Ovary (tissue), 9 donors: ENCODE data around the gene PALLD. TPM values are rescaled to one million over a fixed set of nuclear protein-coding genes. Genes with fewer than 3 reads are reported as not detected.

Source experiments
- DNase-seq, 5 donors: peaks; one replicate each; pipeline ENCODE4 v3.0.0-alpha.2; 2019 to 2020
- H3K27ac ChIP-seq, 2 donors: fragments of 200-600 bp; one replicate each; pipeline versions ENCODE4 v1.5.1 to v1.8.0; 2019 to 2022
- H3K27me3 ChIP-seq: fragments of 200-600 bp; one replicate; pipeline ENCODE4 v1.8.0; 2022
- H3K36me3 ChIP-seq: fragments of 200-600 bp; sonication (generic); one replicate; pipeline ENCODE4 v1.5.1; 2019
- H3K4me1 ChIP-seq: one replicate; pipeline ENCODE4 v1.8.1; 2013; ENCODE audit warnings: mild to moderate bottlenecking, moderate library complexity; ENCODE audit not compliant: insufficient read depth
- H3K4me3 ChIP-seq: fragments of 200-600 bp; sonication (generic); one replicate; pipeline ENCODE4 v1.5.1; 2017
- H3K9me3 ChIP-seq, 2 donors: fragments of 200-600 bp in 1 of 2; sonication (generic) in 1 of 2; one replicate each; pipeline versions ENCODE4 v1.5.1 to v1.8.1; 2013 to 2019; ENCODE audit warnings: mild to moderate bottlenecking in 1 of 2, moderate library complexity in 1 of 2
- CTCF ChIP-seq, 3 donors: fragments of 450-650 bp in 2 of 3; fragments of 200-600 bp in 1 of 3; IDR thresholded peaks; one replicate each; pipeline versions ENCODE4 v1.5.1 to v1.8.0; 2016 to 2022; ENCODE audit warnings: antibody characterized with exemption in 3 of 3, mild to moderate bottlenecking in 1 of 3
- EP300 ChIP-seq: sonication (generic); formaldehyde crosslinking; IDR thresholded peaks from one replicate; pipeline ENCODE4 v1.6.1; 2017; ENCODE audit warnings: antibody characterized with exemption
- POLR2A ChIP-seq: fragments of 450-650 bp; IDR thresholded peaks from one replicate; pipeline ENCODE4 v1.6.1; 2017; ENCODE audit warnings: antibody characterized with exemption, mild to moderate bottlenecking, moderate library complexity
- WGBS, 3 donors: extraction: QIAGEN DNeasy Blood & Tissue Kit in 1 of 3; methylation state at CpG; one replicate each; pipeline versions ENCODE4 v1.1.5 to v1.1.7; 2013 to 2017; 5-methylcytosine and 5-hydroxymethylcytosine counted together
- intact Hi-C, 4 donors: fragments of 100-400 bp; cut with DNase I; formaldehyde crosslinking; loops; one replicate each; pipeline versions ENCODE4 v1.11.0 to v1.15.1; 2022 to 2023
- polyA plus RNA-seq, 2 donors: library from polyadenylated mRNA; stranded (reverse); fragments of 200-250 nt in 1 of 2; fragments of 350-450 nt in 1 of 2; fragmentation: Illumina TruSeq in 1 of 2; extraction: RNeasy Lipid Tissue Mini Kit (QIAGEN cat#74804) in 1 of 2; gene quantifications; one replicate each; pipeline ENCODE4 v1.2.3, GENCODE V29; 2013 to 2014
- total RNA-seq, 7 donors: library from RNA; depleted of rRNA in 2 of 7; stranded (reverse); fragments of >200 nt in 2 of 7; fragmentation: NEBNext Ultra II Directional in 3 of 7; extraction: Animal tissue kit (Norgen Biotek cat#: 25700) in 3 of 7; gene quantifications; one replicate each; pipeline versions ENCODE4 v1.1.0 to v1.2.4, GENCODE V29; 2016 to 2023
- donor health status: DM: no; HTN: no; CAD: no; lungs with moderate emphysema.
- donor health status: DM: no; HTN: no; CAD: no.
- donor health status: Bipolar disorder and iron deficiency.
- donor health status: DM: yes; HTN: yes; CAD: no.
- donor health status: DM: no; HTN: no; CAD: no.
- donor health status: DM: yes; HTN: yes; CAD: no.

Gene PALLD
- total and polyA plus RNA-seq, 9 donors: 96.8 to 605 (median 137) TPM

DNA sequence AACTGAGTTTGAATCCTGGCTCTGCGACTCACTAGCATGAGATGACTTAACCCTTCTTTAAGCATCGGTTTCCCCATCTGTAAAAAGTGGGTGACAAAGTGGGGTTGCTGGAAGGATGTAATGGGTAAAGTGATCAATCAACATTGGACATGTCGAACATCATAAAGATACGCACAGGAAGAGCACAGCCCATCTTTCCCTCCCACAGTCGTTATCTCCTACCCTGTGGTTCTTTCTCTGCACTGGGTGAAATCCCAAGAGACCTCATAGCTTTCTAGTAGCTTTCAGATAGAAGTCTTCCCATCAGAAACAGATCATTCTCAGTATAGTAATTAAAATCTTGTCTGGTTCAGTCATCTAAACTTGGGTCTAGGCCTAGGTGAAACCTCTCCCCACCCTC, 296.7 kb downstream of the PALLD start:
- Histone ChIP-seq H3K36me3 (no peaks in the 10 kb centered on the region), H3K4me1 (no peaks in the 10 kb centered on the region), H3K27ac (no peak overlapping the region), H3K9me3 (no peaks in the 10 kb centered on the region), H3K4me3 (no peak overlapping the region), H3K27me3 (no peaks in the 10 kb centered on the region)
- intact Hi-C loops: no loop called here
- TF ChIP-seq POLR2A: no peak
- 90 to 93% (median 92%) methylated on average over 5 of the region's 5 CpGs for WGBS, 3 donors
- DNase-seq: no peak

DNA sequence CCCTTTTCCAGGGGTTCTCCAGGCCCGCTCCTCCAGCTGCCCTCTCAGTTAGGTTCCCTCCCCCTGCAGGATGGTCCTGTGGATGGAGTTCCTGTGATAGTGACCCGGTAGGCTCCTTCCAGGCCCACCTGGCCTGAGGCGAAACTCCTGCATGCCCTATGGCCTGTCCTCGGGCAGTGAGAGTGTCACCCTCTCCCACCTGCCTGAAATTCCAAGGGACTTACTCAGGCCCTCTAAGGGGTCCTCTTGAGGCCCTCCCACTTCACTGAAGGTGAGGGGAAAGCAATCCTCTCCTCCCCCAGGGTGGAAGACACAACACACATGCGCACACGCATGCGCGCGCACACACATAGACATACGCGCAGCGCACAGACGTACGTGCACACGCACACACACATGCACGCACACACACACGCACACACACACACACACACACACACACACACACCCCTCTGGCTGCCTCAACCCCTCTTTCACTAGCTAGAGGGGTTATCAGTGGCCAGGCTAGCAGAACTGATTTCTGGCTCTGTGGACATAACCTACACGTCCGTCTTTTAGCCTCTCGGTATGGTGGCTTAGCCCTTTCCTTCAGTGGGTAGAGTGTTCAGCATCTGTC, 297.3 kb downstream of the PALLD start:
- Histone ChIP-seq H3K4me3 (no peak overlapping the region), H3K9me3 (no peaks in the 10 kb centered on the region), H3K27ac (no peak overlapping the region), H3K27me3 (no peaks in the 10 kb centered on the region), H3K4me1 (no peaks in the 10 kb centered on the region), H3K36me3 (no peaks in the 10 kb centered on the region)
- no peak for DNase-seq
- intact Hi-C loops: no loop called here
- WGBS, 3 donors: 85 to 87% (median 86%) methylated on average over 19 to 20 of the region's 20 CpGs
- TF ChIP-seq CTCF (IDR thresholded peaks at IDR 0.05) (no peak), POLR2A (no peak), EP300 (no peak)

GRCh38 chr4:168794881-168795280, 298.0 kb downstream of the PALLD start:
- Histone ChIP-seq H3K4me3 (no peak overlapping the region), H3K27me3 (no peaks in the 10 kb centered on the region), H3K36me3 (no peaks in the 10 kb centered on the region), H3K27ac (no peak overlapping the region), H3K9me3 (no peaks in the 10 kb centered on the region), H3K4me1 (no peaks in the 10 kb centered on the region)
- intact Hi-C loops: no loop called here
- DNase-seq: no peak
- TF ChIP-seq EP300 (no peak), POLR2A (no peak), CTCF (IDR thresholded peaks at IDR 0.05) (no peak)
- WGBS, 3 donors: 79 to 97% (median 93%) methylated on average over 3 of the region's 3 CpGs

- H3K4me1 ChIP-seq: no peaks in the 10 kb centered on the region
- H3K27ac ChIP-seq: no peak overlapping the region
- 96 to 98% (median 98%) methylated on average over 1 of the region's 1 CpG for whole genome bisulfite sequencing, 3 donors
- H3K9me3 ChIP-seq: no peaks in the 10 kb centered on the region
- no peak for DNase-seq
- H3K36me3 ChIP-seq: no peaks in the 10 kb centered on the region
- intact Hi-C loops: no loop called here
- no peaks in the 10 kb centered on the region for H3K27me3 ChIP-seq
- no peak for TF ChIP-seq POLR2A
- no peak overlapping the region for H3K4me3 ChIP-seq
These were observed 298.5 kb downstream of the PALLD start for GRCh38 chr4:168795346-168795745.

DNA sequence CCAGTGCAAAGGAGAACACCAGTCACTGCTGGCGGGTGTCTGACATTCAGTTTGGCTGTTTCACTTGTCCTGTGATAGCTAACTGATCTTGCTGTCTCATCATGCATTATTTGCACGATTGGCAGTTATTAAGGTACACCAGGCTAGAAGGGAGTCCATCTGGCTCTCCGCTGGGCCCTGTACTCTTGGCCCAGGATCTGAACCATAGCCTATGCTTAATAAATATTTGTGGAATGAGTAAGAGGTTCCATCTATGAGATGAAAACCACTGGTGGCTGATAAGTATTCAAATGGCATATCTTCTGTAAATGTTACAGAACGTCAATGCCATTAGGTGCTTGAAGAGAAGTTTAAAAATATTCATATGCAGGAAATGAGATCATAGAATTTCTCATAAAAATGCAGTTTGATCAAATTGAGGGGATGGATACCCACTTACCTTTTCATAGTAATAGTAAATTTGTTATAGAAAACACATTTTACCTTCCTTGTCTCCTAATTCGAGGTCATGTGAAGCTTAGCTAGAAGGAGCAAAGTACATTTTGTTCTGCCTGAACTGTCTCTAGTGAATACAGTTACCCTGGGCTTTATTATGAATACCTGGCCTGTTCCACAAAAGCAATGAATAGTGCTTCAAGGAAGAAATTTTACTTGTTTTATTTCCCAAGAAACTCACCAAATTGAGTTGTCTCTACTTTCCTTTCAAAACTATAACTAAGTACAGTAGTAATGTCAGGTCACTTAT, 299.7 kb downstream of the PALLD start:
- no peaks in the 10 kb centered on the region for H3K36me3 ChIP-seq
- no peaks in the 10 kb centered on the region for H3K4me1 ChIP-seq
- H3K9me3 ChIP-seq: no peaks in the 10 kb centered on the region
- intact Hi-C loops: no loop called here
- 66 to 79% (median 73%) methylated on average over 5 of the region's 5 CpGs for WGBS, 3 donors
- TF ChIP-seq POLR2A (no peak), CTCF (IDR thresholded peaks at IDR 0.05) (no peak), EP300 (no peak)
- H3K27me3 ChIP-seq: no peaks in the 10 kb centered on the region
- no peak overlapping the region for H3K4me3 ChIP-seq
- H3K27ac ChIP-seq: no peak overlapping the region
- DNase-seq: no peak
